ENCODE data around the gene FOXK2. TPM values are rescaled to one million over a fixed set of nuclear protein-coding genes. Genes with fewer than 3 reads are reported as not detected.
"Not testable (repeated sequence)": the region's sequence is repeated elsewhere in the genome, so short reads cannot be mapped to it uniquely, and the experiment has no call there.

FOXK2 gene
- total RNA-seq, 2 experiments from 2014 or later = 59.4 to 67.2 TPM

DNA sequence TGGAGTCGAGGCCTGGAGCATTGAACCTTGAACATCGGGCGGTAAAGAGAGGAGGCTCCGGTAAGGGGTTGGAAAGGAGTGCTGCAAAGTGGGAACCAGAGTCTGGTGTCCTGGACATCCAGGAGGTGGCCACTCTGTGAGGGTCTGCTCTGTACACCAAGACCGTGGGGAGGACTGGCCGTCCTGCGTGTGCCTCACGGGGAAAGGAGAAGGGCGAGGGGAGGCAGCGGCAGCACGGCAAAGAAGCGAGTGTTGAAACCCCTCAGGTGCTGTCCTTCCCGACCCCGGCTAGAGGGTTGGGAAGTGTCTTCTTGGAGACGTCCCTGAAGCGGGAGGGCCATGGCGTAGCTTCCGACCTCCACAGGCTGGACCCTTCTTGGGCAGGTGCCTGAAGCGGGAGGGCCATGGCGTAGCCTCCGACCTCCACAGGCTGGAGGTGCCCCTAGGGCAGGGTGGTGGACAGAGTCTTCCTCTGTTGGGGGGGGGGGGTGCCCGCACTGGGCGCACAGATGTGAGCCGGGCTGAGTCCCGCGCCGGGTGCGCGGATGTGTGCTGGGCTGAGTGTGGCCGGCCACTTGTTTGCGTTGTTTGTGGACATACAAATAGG is 42.0 kb downstream of the FOXK2 start:
- H3K36me3 Mint-ChIP-seq = peaks cover 5% of the 10 kb centered on the region
- H3K4me1 Mint-ChIP-seq = peaks cover 8% of the 10 kb centered on the region
- H3K27ac Mint-ChIP-seq = peak overlapping the region; percentile 22
- no peak for DNase-seq
- H3K4me3 Mint-ChIP-seq = no peak overlapping the region
- no peaks in the 10 kb centered on the region for H3K9me3 Mint-ChIP-seq
- no peaks in the 10 kb centered on the region for H3K27me3 Mint-ChIP-seq

- not testable (repeated sequence) for H3K4me1 Mint-ChIP-seq
These were observed 43.2 kb downstream of the FOXK2 start for GRCh38 chr17:82562718-82563220.

DNA sequence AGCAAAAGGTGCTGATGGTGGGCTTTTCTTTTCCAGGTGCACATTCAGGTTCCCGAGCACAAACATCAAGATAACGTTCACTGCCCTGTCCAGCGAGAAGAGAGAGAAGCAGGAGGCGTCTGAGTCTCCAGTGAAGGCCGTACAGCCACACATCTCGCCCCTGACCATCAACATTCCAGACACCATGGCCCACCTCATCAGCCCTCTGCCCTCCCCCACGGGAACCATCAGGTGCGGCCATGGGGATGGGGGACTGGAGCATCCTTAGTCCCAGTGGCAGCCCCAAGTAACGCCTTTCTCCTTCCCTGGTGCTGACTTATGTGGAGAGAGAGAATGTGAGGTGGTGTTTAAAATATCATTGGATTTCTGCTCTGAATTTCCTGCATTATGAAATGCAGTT is 43.8 kb downstream of the FOXK2 start:
- no peaks in the 10 kb centered on the region for H3K9me3 Mint-ChIP-seq
- H3K4me1 Mint-ChIP-seq = peaks cover 8% of the 10 kb centered on the region
- H3K36me3 Mint-ChIP-seq = peaks cover 5% of the 10 kb centered on the region

More at GRCh38 chr17:82562718-82563220, 43.2 kb downstream of the FOXK2 start:
- H3K27ac Mint-ChIP-seq, H3K9me3 Mint-ChIP-seq, DNase-seq, H3K4me3 Mint-ChIP-seq, H3K36me3 Mint-ChIP-seq, H3K27me3 Mint-ChIP-seq: not testable (repeated sequence)

GRCh38 chr17:82563745-82564144 is 44.2 kb downstream of the FOXK2 start:
- DNase-seq, H3K4me3 Mint-ChIP-seq, H3K27me3 Mint-ChIP-seq, H3K36me3 Mint-ChIP-seq, H3K27ac Mint-ChIP-seq, H3K9me3 Mint-ChIP-seq, H3K4me1 Mint-ChIP-seq: not testable (repeated sequence)

More for the DNA sequence above, 43.8 kb downstream of the FOXK2 start:
- no peak overlapping the region for H3K27ac Mint-ChIP-seq
- no peaks in the 10 kb centered on the region for H3K27me3 Mint-ChIP-seq
- H3K4me3 Mint-ChIP-seq = no peak overlapping the region
- no peak for DNase-seq

DNA sequence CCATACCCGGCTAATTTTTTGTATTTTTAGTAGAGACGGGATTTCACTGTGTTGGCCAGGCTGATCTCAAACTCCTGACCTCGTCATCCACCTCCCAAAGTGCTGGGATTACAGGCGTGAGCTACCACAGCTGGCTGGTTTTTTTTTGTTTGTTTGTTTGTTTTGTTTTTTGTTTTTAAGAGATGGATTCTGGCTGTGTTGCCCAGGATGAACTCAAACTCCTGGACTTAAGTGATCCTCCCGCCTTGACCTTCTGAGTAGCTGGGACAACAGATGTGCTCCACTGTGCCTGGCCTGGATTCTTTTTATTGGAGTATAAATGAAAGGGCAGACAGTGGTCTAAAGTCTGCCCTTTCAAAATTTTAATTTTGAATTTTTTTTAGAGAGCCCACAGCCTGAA is 44.7 kb downstream of the FOXK2 start:
- no peaks in the 10 kb centered on the region for H3K27me3 Mint-ChIP-seq
- no peak for DNase-seq
- peaks cover 5% of the 10 kb centered on the region for H3K36me3 Mint-ChIP-seq
- no peaks in the 10 kb centered on the region for H3K9me3 Mint-ChIP-seq
- H3K4me3 Mint-ChIP-seq = no peak overlapping the region
- peaks cover 8% of the 10 kb centered on the region for H3K4me1 Mint-ChIP-seq
- no peak overlapping the region for H3K27ac Mint-ChIP-seq

DNA sequence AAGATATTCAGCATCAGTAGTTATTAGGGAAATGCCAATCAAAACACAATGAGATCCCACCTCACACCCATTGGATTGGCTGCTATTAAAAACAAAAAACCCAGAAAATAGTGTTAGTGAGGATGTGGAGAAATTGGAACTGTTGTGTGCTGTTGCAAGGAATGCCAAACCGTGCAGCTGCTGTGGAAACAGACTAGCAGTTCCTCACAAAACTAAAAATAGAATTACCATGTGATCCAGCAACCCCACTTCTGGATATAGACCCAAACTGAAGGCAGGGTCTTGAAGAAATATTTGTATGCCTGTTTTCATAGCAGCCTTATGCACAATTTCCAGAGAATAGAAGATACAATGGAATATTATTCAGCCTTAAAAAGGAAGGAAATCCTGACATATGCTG is 46.0 kb downstream of the FOXK2 start:
- Mint-ChIP-seq H3K4me3 (no peak overlapping the region), H3K27ac (no peak overlapping the region), H3K27me3 (no peaks in the 10 kb centered on the region), H3K9me3 (no peaks in the 10 kb centered on the region), H3K36me3 (peaks cover 5% of the 10 kb centered on the region), H3K4me1 (peaks cover 6% of the 10 kb centered on the region)
- no peak for DNase-seq

DNA sequence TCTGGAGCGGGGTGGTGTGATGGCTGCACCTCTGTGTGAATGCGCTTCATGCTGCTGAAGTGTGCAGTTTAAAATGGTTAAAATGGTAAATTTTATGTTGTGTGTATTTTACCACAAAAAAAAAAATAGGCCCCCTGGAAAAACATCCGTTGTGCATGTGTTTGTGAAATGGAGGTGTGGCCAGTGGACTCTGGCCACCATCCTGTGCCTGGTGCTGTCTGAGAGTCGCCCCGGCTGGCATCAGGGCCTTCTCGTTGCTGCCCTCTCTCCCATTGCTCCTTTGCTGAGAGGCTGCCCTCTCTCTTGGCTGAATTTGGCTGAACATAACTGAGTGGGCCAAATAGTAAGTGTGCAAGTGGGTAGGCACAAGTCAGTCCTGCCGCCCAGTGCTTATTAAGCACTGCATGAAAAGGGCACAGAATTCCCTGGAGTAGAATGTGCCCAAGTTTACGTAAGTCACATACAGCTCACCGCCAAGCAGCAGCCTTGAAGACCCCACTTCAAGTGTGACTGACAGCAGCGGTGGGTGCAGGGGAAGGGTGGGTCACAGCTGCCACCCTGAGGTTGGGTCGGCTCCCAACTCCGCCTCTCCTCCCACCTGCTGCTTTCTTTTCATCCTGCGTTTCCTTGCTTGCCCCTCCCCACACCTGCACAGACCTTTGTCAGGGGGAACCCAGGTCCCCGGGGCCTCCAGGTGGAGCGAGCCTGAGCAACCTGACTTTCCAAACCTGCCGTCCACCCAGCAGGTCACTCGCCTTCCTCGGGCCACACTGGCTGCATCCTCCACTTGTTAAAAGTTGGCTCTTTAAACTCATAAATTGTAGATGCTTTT is 46.8 kb downstream of the FOXK2 start:
- no peak overlapping the region for H3K4me3 Mint-ChIP-seq
- no peak for DNase-seq
- peaks cover 5% of the 10 kb centered on the region for H3K36me3 Mint-ChIP-seq
- no peaks in the 10 kb centered on the region for H3K27me3 Mint-ChIP-seq
- no peak overlapping the region for H3K27ac Mint-ChIP-seq
- H3K9me3 Mint-ChIP-seq = no peaks in the 10 kb centered on the region
- peaks cover 1% of the 10 kb centered on the region for H3K4me1 Mint-ChIP-seq

DNA sequence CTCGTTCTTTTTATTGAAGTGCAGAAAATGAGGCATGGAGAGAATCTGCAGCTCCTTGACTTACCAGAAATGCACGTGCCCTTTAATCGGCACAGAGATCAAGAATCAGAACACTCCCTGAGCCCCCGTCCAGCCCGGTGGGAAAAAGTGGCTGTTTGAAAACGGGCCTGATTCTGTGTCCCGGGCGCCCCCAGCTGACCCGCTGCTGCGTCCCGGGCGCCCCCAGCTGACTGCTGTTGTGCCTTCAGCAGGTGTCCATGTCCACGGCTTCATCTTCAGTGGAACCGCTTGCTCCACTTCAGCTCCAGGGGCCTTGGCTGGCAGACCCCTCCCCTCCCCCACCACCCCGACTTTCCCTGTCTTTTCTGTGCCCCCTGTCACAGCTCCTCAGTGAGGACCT is 47.8 kb downstream of the FOXK2 start:
- Mint-ChIP-seq H3K4me3 (no peak overlapping the region), H3K27ac (no peak overlapping the region), H3K9me3 (no peaks in the 10 kb centered on the region), H3K27me3 (no peaks in the 10 kb centered on the region), H3K4me1 (no peaks in the 10 kb centered on the region), H3K36me3 (peaks cover 7% of the 10 kb centered on the region)
- DNase-seq = no peak

DNA sequence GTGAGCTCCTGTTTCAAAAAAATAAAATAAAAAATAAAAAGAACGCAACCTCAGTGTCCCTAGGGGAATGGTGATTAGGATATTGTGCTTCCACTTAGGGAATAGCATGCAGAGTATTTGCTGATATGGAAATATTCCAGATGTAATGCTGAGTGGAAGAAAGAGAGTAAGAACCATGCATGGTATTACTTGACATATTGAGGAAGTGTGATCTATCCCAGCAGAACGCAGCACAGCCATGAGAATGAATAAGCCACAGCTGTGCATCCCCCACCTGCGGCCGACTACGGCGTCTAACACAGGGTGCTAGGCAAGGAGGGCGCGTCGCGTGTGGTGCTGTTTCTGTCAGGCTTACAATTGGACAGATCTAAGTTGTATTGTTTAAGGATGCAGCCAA is 49.5 kb downstream of the FOXK2 start:
- Mint-ChIP-seq H3K36me3 (peaks cover 12% of the 10 kb centered on the region), H3K4me1 (no peaks in the 10 kb centered on the region), H3K4me3 (no peak overlapping the region), H3K27ac (no peak overlapping the region), H3K27me3 (no peaks in the 10 kb centered on the region), H3K9me3 (no peaks in the 10 kb centered on the region)
- no peak for DNase-seq

DNA sequence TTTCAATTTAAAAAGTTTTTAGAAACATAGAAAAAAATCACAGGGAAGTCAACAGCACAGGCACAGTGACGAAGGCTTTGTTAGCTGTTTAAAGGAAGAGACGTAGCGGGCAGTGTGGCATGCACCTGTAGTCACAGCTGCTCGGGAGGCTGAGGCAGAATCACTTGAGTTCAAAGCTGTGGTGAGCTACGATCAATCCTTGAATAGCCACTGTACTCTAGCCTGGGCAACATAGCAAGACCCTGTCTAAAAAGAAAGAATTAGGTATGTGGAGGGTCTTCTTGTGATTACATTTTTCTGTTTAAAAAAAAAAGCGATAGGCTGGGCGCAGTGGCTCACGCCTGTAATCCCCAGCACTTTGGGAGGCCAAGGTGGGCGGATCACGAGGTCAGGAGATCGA is 50.1 kb downstream of the FOXK2 start:
- peaks cover 12% of the 10 kb centered on the region for H3K36me3 Mint-ChIP-seq
- H3K9me3 Mint-ChIP-seq = no peaks in the 10 kb centered on the region
- no peak for DNase-seq
- H3K27ac Mint-ChIP-seq = no peak overlapping the region
- no peaks in the 10 kb centered on the region for H3K4me1 Mint-ChIP-seq
- H3K4me3 Mint-ChIP-seq = no peak overlapping the region
- H3K27me3 Mint-ChIP-seq = no peaks in the 10 kb centered on the region

DNA sequence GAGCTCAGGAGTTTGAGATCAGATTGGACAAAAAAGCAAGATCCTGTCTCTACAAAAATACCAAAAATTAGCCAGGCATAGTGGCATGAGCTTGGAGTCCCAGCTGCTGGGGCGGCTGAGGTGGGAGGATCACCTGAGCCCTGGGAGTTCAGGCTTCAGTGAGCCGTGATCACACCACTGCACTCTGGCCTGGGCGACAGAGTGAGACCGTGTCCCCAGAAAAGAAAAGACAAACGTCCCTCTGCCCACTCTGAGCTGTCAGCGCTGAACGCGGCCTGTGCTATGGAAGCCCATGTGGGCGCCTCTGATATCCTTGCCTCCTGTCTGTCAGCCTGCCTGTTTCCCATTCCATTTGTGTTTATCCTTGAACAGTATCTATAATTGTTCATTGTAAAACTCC is 50.7 kb downstream of the FOXK2 start:
- Mint-ChIP-seq H3K27ac (no peak overlapping the region), H3K36me3 (peaks cover 7% of the 10 kb centered on the region), H3K9me3 (no peaks in the 10 kb centered on the region), H3K4me3 (no peak overlapping the region), H3K4me1 (no peaks in the 10 kb centered on the region), H3K27me3 (no peaks in the 10 kb centered on the region)
- no peak for DNase-seq

DNA sequence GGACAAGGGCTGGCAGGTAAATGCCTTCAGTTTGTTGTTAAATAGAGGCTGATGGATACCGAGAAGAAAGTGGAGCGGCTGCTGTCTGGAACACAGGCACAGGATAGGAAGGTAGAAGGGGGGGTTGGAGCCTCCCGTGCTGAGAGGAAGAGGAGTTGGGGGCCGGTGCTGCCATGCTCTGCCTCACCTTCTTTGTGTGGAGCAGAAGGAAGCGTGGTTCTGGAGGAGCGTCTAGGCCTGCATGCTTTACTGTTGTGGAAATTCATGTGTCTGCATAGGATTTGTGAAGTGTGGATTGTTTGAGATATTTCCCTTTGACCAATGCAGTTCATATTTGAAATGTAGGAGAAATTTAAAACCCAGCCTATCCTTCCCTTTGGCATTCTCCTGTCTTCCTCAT is 52.3 kb downstream of the FOXK2 start:
- Mint-ChIP-seq H3K36me3 (peaks cover 9% of the 10 kb centered on the region), H3K9me3 (no peaks in the 10 kb centered on the region), H3K4me3 (no peak overlapping the region), H3K4me1 (no peaks in the 10 kb centered on the region), H3K27me3 (no peaks in the 10 kb centered on the region), H3K27ac (no peak overlapping the region)
- no peak for DNase-seq

GRCh38 chr17:82574041-82574440 is 54.5 kb downstream of the FOXK2 start:
- H3K27ac Mint-ChIP-seq = no peak overlapping the region

GRCh38 chr17:82575581-82576221 is 56.2 kb downstream of the FOXK2 start:
- H3K27ac Mint-ChIP-seq, DNase-seq, H3K4me3 Mint-ChIP-seq, H3K9me3 Mint-ChIP-seq, H3K27me3 Mint-ChIP-seq, H3K4me1 Mint-ChIP-seq: not testable (repeated sequence)
- H3K36me3 Mint-ChIP-seq = peaks cover 14% of the 10 kb centered on the region

More at GRCh38 chr17:82574041-82574440, 54.5 kb downstream of the FOXK2 start:
- no peak overlapping the region for H3K4me3 Mint-ChIP-seq
- H3K4me1 Mint-ChIP-seq = no peaks in the 10 kb centered on the region
- no peaks in the 10 kb centered on the region for H3K9me3 Mint-ChIP-seq
- no peak for DNase-seq
- peaks cover 14% of the 10 kb centered on the region for H3K36me3 Mint-ChIP-seq
- no peaks in the 10 kb centered on the region for H3K27me3 Mint-ChIP-seq

GRCh38 chr17:82577300-82577699 is 57.8 kb downstream of the FOXK2 start:
- Mint-ChIP-seq H3K27ac (no peak overlapping the region), H3K27me3 (no peaks in the 10 kb centered on the region), H3K4me3 (no peak overlapping the region), H3K36me3 (peaks cover 12% of the 10 kb centered on the region), H3K9me3 (no peaks in the 10 kb centered on the region), H3K4me1 (no peaks in the 10 kb centered on the region)
- DNase-seq = no peak
